Thyroid gland (tissue), 4 donors: Measurements from ENCODE around the gene IGSF23. TPM values are rescaled to one million over a fixed set of nuclear protein-coding genes. Genes with fewer than 3 reads are reported as not detected.
"Not testable (repeated sequence)": the region's sequence is repeated elsewhere in the genome, so short reads cannot be mapped to it uniquely, and the experiment has no call there.

ENCODE experiments used
- DNase-seq, 2 donors: peaks; one replicate each; pipeline ENCODE4 v3.0.0-alpha.2; 2019
- H3K27ac ChIP-seq, 3 donors: fragments of 200-600 bp; sonication (generic); 1 replicate in 2 of 3; 2 replicates in 1 of 3; pipeline ENCODE4 v1.5.1; 2016 to 2019; ENCODE audit warnings: mild to moderate bottlenecking in 1 of 3, moderate library complexity in 1 of 3
- H3K27me3 ChIP-seq: fragments of 200-600 bp; sonication (generic); one replicate; pipeline ENCODE4 v1.5.1; 2019
- H3K36me3 ChIP-seq, 2 donors: fragments of 200-600 bp; sonication (generic); one replicate each; pipeline ENCODE4 v1.5.1; 2016 to 2019
- H3K4me1 ChIP-seq, 2 donors: fragments of 200-600 bp; sonication (generic); one replicate each; pipeline ENCODE4 v1.5.1; 2017 to 2019
- H3K4me3 ChIP-seq, 3 donors: fragments of 200-600 bp; sonication (generic); replicated peaks in 1 of 3; 1 replicate in 2 of 3; 2 replicates in 1 of 3; pipeline ENCODE4 v1.5.1; 2016; ENCODE audit warnings: mild to moderate bottlenecking in 1 of 3
- H3K9me3 ChIP-seq: fragments of 200-600 bp; sonication (generic); one replicate; pipeline ENCODE4 v1.5.1; 2017
- POLR2A ChIP-seq, 2 donors: fragments of 450-650 bp; IDR thresholded peaks; one replicate each; pipeline ENCODE4 v1.6.1; 2017; ENCODE audit warnings: antibody characterized with exemption in 2 of 2, mild to moderate bottlenecking in 2 of 2, moderate library complexity in 1 of 2
- WGBS, 2 donors: methylation state at CpG; one replicate each; pipeline ENCODE4 v1.1.5; 2017; 5-methylcytosine and 5-hydroxymethylcytosine counted together
- intact Hi-C: fragments of 100-400 bp; cut with DNase I; formaldehyde crosslinking; loops from one replicate; pipeline ENCODE4 v1.15.1; 2023
- total RNA-seq, 4 donors: library from RNA; depleted of rRNA; stranded (reverse); fragments of >200 nt; gene quantifications; one replicate each; pipeline ENCODE4 v1.2.3, GENCODE V29; 2016
- TF ChIP-seq, protein P1 (sequence below), 6 experiments: fragments of 200-600 bp in 3 of 6; fragments of 450-650 bp in 3 of 6; sonication (generic) in 3 of 6; IDR thresholded peaks; one replicate each; pipeline ENCODE4 v1.5.1; 2016 to 2019; ENCODE audit warnings: antibody characterized with exemption in 6 of 6, mild to moderate bottlenecking in 2 of 6, inconsistent platforms in 1 of 6, moderate library complexity in 1 of 6

Gene IGSF23
- total RNA-seq, 4 donors from 2014 or later: not detected

DNA sequence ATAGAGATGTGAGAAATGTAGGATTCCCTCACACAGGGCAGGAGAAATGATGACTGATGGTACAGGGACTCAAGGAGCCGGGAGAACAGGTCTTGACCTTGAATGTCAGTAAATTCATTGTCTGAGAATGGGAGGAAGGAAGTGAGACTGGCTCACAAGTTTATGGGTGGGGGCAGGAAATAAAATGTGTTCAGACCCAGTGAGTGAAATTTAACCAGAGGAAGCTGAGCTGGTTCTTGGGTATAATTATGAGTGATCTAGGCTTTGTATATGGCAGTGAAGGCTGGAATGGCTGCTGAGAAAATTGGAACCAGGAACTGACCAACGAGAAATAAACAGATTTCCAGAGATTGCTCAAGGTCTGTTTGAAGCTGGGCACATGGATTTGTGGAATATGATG lies 6.3 kb upstream of the IGSF23 start:
- intact Hi-C loops: no loop called here
- H3K27me3 ChIP-seq: no peaks in the 10 kb centered on the region
- no peaks in the 10 kb centered on the region for H3K9me3 ChIP-seq
- H3K36me3 ChIP-seq: no peaks in the 10 kb centered on the region
- TF ChIP-seq POLR2A (IDR thresholded peaks at IDR 0.05): no peak
- no peaks in the 10 kb centered on the region for H3K4me1 ChIP-seq
- DNase-seq: no peak
- no peak overlapping the region for H3K27ac ChIP-seq
- no peak overlapping the region for H3K4me3 ChIP-seq
- WGBS, 2 donors: 60 to 67% methylated on average over 2 of the region's 2 CpGs

GRCh38 chr19:44607917-44608316 lies 5.4 kb upstream of the IGSF23 start:
- intact Hi-C loops: no loop called here
- H3K4me1 ChIP-seq: no peaks in the 10 kb centered on the region
- no peak for DNase-seq
- H3K27me3 ChIP-seq: no peaks in the 10 kb centered on the region
- TF ChIP-seq POLR2A (IDR thresholded peaks at IDR 0.05): no peak
- TF ChIP-seq, protein P1, sequence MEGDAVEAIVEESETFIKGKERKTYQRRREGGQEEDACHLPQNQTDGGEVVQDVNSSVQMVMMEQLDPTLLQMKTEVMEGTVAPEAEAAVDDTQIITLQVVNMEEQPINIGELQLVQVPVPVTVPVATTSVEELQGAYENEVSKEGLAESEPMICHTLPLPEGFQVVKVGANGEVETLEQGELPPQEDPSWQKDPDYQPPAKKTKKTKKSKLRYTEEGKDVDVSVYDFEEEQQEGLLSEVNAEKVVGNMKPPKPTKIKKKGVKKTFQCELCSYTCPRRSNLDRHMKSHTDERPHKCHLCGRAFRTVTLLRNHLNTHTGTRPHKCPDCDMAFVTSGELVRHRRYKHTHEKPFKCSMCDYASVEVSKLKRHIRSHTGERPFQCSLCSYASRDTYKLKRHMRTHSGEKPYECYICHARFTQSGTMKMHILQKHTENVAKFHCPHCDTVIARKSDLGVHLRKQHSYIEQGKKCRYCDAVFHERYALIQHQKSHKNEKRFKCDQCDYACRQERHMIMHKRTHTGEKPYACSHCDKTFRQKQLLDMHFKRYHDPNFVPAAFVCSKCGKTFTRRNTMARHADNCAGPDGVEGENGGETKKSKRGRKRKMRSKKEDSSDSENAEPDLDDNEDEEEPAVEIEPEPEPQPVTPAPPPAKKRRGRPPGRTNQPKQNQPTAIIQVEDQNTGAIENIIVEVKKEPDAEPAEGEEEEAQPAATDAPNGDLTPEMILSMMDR (IDR thresholded peaks at IDR 0.05): no peak
- H3K4me3 ChIP-seq: no peak overlapping the region
- H3K27ac ChIP-seq: no peak overlapping the region
- H3K36me3 ChIP-seq: no peaks in the 10 kb centered on the region
- 72 to 80% methylated on average over 3 of the region's 3 CpGs for WGBS, 2 donors
- H3K9me3 ChIP-seq: no peaks in the 10 kb centered on the region

DNA sequence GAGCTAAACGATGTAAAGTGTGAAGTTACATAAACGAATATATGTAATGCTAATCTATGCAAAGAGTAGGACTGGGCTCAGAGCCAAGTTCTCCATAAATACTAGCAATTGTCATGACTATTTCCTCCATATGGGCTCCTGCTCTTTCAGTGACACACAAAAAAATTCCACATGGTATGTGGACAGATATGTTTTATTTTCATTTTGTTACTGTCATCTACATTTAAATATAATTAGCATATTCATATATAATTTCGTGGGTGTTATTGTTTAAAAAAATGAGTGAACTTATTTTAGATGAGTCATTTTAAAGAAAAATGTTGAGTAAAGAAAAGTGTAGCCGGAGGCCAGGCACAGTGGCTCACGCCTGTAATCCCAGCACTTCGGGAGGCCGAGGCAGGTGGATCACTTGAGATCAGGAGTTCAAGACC lies 5.0 kb upstream of the IGSF23 start:
- intact Hi-C loops: no loop called here
- WGBS, 2 donors: 66 to 67% methylated on average over 7 of the region's 7 CpGs
- DNase-seq: no peak
- no peak overlapping the region for H3K4me3 ChIP-seq
- no peaks in the 10 kb centered on the region for H3K36me3 ChIP-seq
- H3K4me1 ChIP-seq: no peaks in the 10 kb centered on the region
- H3K27me3 ChIP-seq: no peaks in the 10 kb centered on the region
- no peak for TF ChIP-seq POLR2A (IDR thresholded peaks at IDR 0.05)
- TF ChIP-seq, protein P1 (IDR thresholded peaks at IDR 0.05): no peak
- no peak overlapping the region for H3K27ac ChIP-seq
- no peaks in the 10 kb centered on the region for H3K9me3 ChIP-seq

- Histone ChIP-seq H3K36me3 (no peaks in the 10 kb centered on the region), H3K9me3 (no peaks in the 10 kb centered on the region), H3K27me3 (no peaks in the 10 kb centered on the region), H3K4me3 (no peak overlapping the region), H3K27ac (no peak overlapping the region), H3K4me1 (no peaks in the 10 kb centered on the region)
- TF ChIP-seq, protein P1 (IDR thresholded peaks at IDR 0.05): no peak
- no peak for TF ChIP-seq POLR2A (IDR thresholded peaks at IDR 0.05)
- DNase-seq: no peak
- 81 to 91% methylated on average over 5 of the region's 5 CpGs for WGBS, 2 donors
- intact Hi-C loops: no loop called here
These were observed 4.1 kb upstream of the IGSF23 start for GRCh38 chr19:44609219-44609618.

GRCh38 chr19:44610497-44610896 lies 2.9 kb upstream of the IGSF23 start:
- H3K4me3 ChIP-seq, H3K27ac ChIP-seq, DNase-seq, intact Hi-C loops, H3K4me1 ChIP-seq, H3K27me3 ChIP-seq, H3K9me3 ChIP-seq, H3K36me3 ChIP-seq: not testable (repeated sequence)
- WGBS, 2 donors: 59 to 62% methylated on average over 5 of the region's 5 CpGs

GRCh38 chr19:44611812-44612295 lies 1.5 kb upstream of the IGSF23 start:
- no peak for DNase-seq
- intact Hi-C loops: no loop called here
- Histone ChIP-seq H3K27me3 (no peaks in the 10 kb centered on the region), H3K9me3 (no peaks in the 10 kb centered on the region), H3K4me1 (no peaks in the 10 kb centered on the region), H3K36me3 (no peaks in the 10 kb centered on the region), H3K4me3 (no peak overlapping the region), H3K27ac (no peak overlapping the region)
- TF ChIP-seq, protein P1 (IDR thresholded peaks at IDR 0.05): no peak
- no peak for TF ChIP-seq POLR2A (IDR thresholded peaks at IDR 0.05)
- WGBS, 2 donors: 83 to 90% methylated on average over 2 of the region's 2 CpGs
